WTC11 (cell line): ENCODE data around the gene TLE4. TPM values are rescaled to one million over a fixed set of nuclear protein-coding genes. Genes with fewer than 3 reads are reported as not detected.
"Not testable (repeated sequence)": the region's sequence is repeated elsewhere in the genome, so short reads cannot be mapped to it uniquely, and the experiment has no call there.

ENCODE experiments used
- ATAC-seq: fragments of 200-7000 bp; cut with Tn5 transposase; 2 replicates; pipeline ENCODE4 v1.10.0; 2021; ENCODE audit warnings: mild to moderate bottlenecking, moderate library complexity
- CTCF ChIA-PET: fragments of 300-600 bp; sonication (Branson Sonifier 250); formaldehyde crosslinking; loops from one replicate; lab custom pipeline; 2021; ENCODE audit warnings: antibody characterized with exemption; lab: Charles Lee
- POLR2A ChIA-PET: fragments of 350-600 bp; sonication (Branson Sonifier 250); formaldehyde crosslinking; loops from one replicate; lab custom pipeline; 2021; ENCODE audit warnings: antibody characterized with exemption; lab: Charles Lee
- DNase-seq: peaks from one replicate; pipeline ENCODE4 v3.0.0; 2021; ENCODE audit warnings: low spot score
- H3K27ac Mint-ChIP-seq: 2 replicates; pipeline ENCODE4 v1.8.0; 2021; ENCODE audit warnings: mixed read lengths
- H3K27me3 Mint-ChIP-seq: 2 replicates; pipeline ENCODE4 v1.8.0; 2021; ENCODE audit warnings: low read depth, mild to moderate bottlenecking, moderate library complexity, mixed read lengths
- H3K36me3 Mint-ChIP-seq: 2 replicates; pipeline ENCODE4 v1.8.0; 2021; ENCODE audit warnings: mixed read lengths
- H3K4me1 Mint-ChIP-seq: 2 replicates; pipeline ENCODE4 v1.8.0; 2022; ENCODE audit warnings: mixed read lengths
- H3K4me3 Mint-ChIP-seq: 2 replicates; pipeline ENCODE4 v1.8.0; 2021; ENCODE audit warnings: mild to moderate bottlenecking, moderate library complexity, mixed read lengths
- H3K9me3 Mint-ChIP-seq: 2 replicates; pipeline ENCODE4 v1.8.0; 2021; ENCODE audit warnings: mixed read lengths
- CBFB ChIP-seq: sonication (generic); formaldehyde crosslinking; IDR thresholded peaks from 2 replicates; pipeline ENCODE4 v1.8.1; 2022; ENCODE audit warnings: mild to moderate bottlenecking, low read depth, missing genetic modification reagents
- CREB1 ChIP-seq: sonication (generic); formaldehyde crosslinking; IDR thresholded peaks from 2 replicates; pipeline ENCODE4 v1.8.0; 2023; ENCODE audit warnings: mild to moderate bottlenecking, missing genetic modification reagents
- CREM ChIP-seq: sonication (generic); formaldehyde crosslinking; IDR thresholded peaks from 2 replicates; pipeline ENCODE4 v1.8.1; 2022; ENCODE audit warnings: mild to moderate bottlenecking, missing genetic modification reagents, moderate library complexity
- E2F1 ChIP-seq: sonication (generic); formaldehyde crosslinking; IDR thresholded peaks from 2 replicates; pipeline ENCODE4 v1.8.0; 2022; ENCODE audit warnings: mild to moderate bottlenecking, missing genetic modification reagents
- FOXK1 ChIP-seq: sonication (generic); formaldehyde crosslinking; IDR thresholded peaks from 2 replicates; pipeline ENCODE4 v1.8.0; 2022; ENCODE audit warnings: mild to moderate bottlenecking, moderate library complexity, missing genetic modification reagents
- GRHL2 ChIP-seq: fragments of 250-450 bp; sonication (Bioruptor Pico); IDR thresholded peaks from 2 replicates; pipeline ENCODE4 v1.8.0; 2022; ENCODE audit warnings: mild to moderate bottlenecking, moderate library complexity; ENCODE audit not compliant: insufficient replicate concordance, severe bottlenecking
- IRF1 ChIP-seq: sonication (generic); formaldehyde crosslinking; IDR thresholded peaks from 2 replicates; pipeline ENCODE4 v1.8.0; 2023; ENCODE audit warnings: missing genetic modification reagents
- MYBL2 ChIP-seq: sonication (generic); formaldehyde crosslinking; IDR thresholded peaks from 2 replicates; pipeline ENCODE4 v1.8.1; 2023; ENCODE audit warnings: mild to moderate bottlenecking, moderate library complexity, missing genetic modification reagents
- NFE2L1 ChIP-seq: sonication (generic); formaldehyde crosslinking; IDR thresholded peaks from 2 replicates; pipeline ENCODE4 v1.8.1; 2023; ENCODE audit warnings: missing genetic modification reagents
- NR3C1 ChIP-seq: sonication (generic); formaldehyde crosslinking; conservative IDR thresholded peaks from 2 replicates; pipeline ENCODE4 v1.8.1; 2023; ENCODE audit warnings: low read depth, mild to moderate bottlenecking, missing genetic modification reagents
- SMAD3 ChIP-seq: sonication (generic); formaldehyde crosslinking; IDR thresholded peaks from 2 replicates; pipeline ENCODE4 v1.8.0; 2022; ENCODE audit warnings: missing genetic modification reagents, mild to moderate bottlenecking, borderline replicate concordance
- SOX15 ChIP-seq: fragments of 250-450 bp; sonication (Bioruptor Pico); IDR thresholded peaks from 2 replicates; pipeline ENCODE4 v1.9.0; 2021; ENCODE audit warnings: mild to moderate bottlenecking
- TCF7 ChIP-seq: sonication (generic); formaldehyde crosslinking; IDR thresholded peaks from 2 replicates; pipeline ENCODE4 v1.8.0; 2022; ENCODE audit warnings: mild to moderate bottlenecking, low read depth, missing genetic modification reagents, moderate library complexity
- USF1 ChIP-seq: sonication (generic); formaldehyde crosslinking; IDR thresholded peaks from 2 replicates; pipeline ENCODE4 v1.8.0; 2022; ENCODE audit warnings: mild to moderate bottlenecking, missing genetic modification reagents
- ZMAT4 ChIP-seq: fragments of 250-450 bp; sonication (Bioruptor Pico); IDR thresholded peaks from 2 replicates; pipeline ENCODE4 v1.9.0; 2021; ENCODE audit warnings: mild to moderate bottlenecking
- ZNF425 ChIP-seq: fragments of 250-450 bp; sonication (Bioruptor Pico); conservative IDR thresholded peaks from 2 replicates; pipeline ENCODE4 v1.9.0; 2021; ENCODE audit warnings: mild to moderate bottlenecking
- total RNA-seq: library from RNA; stranded (reverse); gene quantifications from 3 replicates; pipeline ENCODE4 v1.2.3, GENCODE V29; 2021
- TF ChIP-seq, protein P1 (sequence below): sonication (generic); formaldehyde crosslinking; IDR thresholded peaks from 2 replicates; pipeline ENCODE4 v1.8.1; 2023; ENCODE audit warnings: mild to moderate bottlenecking, moderate library complexity, missing genetic modification reagents
- TF ChIP-seq, protein P2 (sequence below): sonication (generic); formaldehyde crosslinking; IDR thresholded peaks from 2 replicates; pipeline ENCODE4 v1.8.1; 2023; ENCODE audit warnings: mild to moderate bottlenecking, missing genetic modification reagents

Gene TLE4
- total RNA-seq, 1 experiment from 2014 or later: 48.1 TPM

DNA sequence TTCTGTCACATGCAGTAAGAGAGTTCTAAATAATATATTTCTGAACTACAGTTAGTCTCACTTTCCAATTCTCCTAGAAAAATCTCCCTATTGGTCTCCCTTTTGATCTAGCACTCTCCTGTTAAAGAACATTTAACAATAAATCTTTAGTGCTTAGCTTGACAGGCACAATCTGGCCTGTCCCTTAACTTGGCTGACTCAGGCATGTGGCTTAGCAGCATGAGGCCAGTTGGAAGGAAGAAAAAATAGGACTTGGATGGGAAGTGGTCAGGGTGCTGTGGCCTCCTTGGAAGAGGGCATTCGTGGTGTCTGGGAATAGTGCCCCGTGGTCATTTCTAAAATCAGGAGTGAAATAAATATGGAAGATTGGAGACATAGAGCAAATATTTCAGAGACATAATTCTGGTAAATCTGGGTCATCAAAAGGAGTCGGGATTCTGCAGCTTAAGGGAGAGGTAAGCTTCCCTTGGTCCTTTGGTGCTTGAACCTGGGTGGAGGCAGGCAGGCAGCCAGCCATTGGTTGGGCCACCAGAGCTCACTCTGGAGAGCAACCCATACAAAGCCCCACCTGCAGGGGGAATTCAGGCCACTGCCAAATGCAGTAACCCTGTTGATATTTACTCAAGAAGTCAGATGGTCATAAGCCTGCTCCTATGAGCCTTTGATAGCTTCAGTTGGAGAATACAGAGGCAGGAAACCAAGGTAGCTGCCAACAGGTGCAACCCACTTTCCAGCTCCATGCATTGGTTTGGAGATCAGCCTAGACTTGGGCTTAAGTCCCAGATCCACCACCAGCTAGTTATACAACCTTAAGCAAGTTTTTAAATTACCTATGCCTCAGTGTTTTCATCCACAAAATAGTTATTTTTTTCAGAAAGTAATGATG, 28.8 kb upstream of the TLE4 start:
- TF ChIP-seq GRHL2 (CRISPR knock-in tag) (no peak), NR3C1 (CRISPR knock-in tag) (no peak), E2F1 (CRISPR knock-in tag) (no peak), CREB1 (no peak), USF1 (CRISPR knock-in tag) (no peak), ZMAT4 (CRISPR knock-in tag) (no peak), SMAD3 (CRISPR knock-in tag) (no peak), ZNF425 (CRISPR knock-in tag) (no peak), TCF7 (CRISPR knock-in tag) (no peak), IRF1 (CRISPR knock-in tag) (no peak)
- TF ChIP-seq, protein P1, sequence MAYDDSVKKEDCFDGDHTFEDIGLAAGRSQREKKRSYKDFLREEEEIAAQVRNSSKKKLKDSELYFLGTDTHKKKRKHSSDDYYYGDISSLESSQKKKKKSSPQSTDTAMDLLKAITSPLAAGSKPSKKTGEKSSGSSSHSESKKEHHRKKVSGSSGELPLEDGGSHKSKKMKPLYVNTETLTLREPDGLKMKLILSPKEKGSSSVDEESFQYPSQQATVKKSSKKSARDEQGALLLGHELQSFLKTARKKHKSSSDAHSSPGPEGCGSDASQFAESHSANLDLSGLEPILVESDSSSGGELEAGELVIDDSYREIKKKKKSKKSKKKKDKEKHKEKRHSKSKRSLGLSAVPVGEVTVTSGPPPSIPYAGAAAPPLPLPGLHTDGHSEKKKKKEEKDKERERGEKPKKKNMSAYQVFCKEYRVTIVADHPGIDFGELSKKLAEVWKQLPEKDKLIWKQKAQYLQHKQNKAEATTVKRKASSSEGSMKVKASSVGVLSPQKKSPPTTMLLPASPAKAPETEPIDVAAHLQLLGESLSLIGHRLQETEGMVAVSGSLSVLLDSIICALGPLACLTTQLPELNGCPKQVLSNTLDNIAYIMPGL (CRISPR knock-in tag): no peak
- Mint-ChIP-seq H3K4me3 (no peak overlapping the region), H3K27me3 (no peaks in the 10 kb centered on the region; the same call in 1 of the 2 replicates), H3K9me3 (peaks cover 21% of the 10 kb centered on the region), H3K4me1 (no peaks in the 10 kb centered on the region), H3K36me3 (no peaks in the 10 kb centered on the region), H3K27ac (no peak overlapping the region)
- ChIA-PET POLR2A (no interaction called here), CTCF (interaction anchor here (0.8 to 0.9 kb wide), 2 partner anchors 25 to 215 kb away, joined by 3 to 4 read pairs; no protein-coding TSS in a partner anchor)
- DNase-seq: no peak
- peak; percentile 64 for ATAC-seq

GRCh38 chr9:79544375-79544774, 27.4 kb upstream of the TLE4 start:
- H3K4me1 Mint-ChIP-seq, CTCF ChIA-PET, DNase-seq, H3K27ac Mint-ChIP-seq, H3K36me3 Mint-ChIP-seq, ATAC-seq, H3K4me3 Mint-ChIP-seq, H3K27me3 Mint-ChIP-seq, POLR2A ChIA-PET: not testable (repeated sequence)
- peaks cover 18% of the 10 kb centered on the region for H3K9me3 Mint-ChIP-seq

GRCh38 chr9:79551586-79551985, 20.2 kb upstream of the TLE4 start:
- ChIA-PET POLR2A (no interaction called here), CTCF (interaction anchor here (1.0 kb wide), 1 partner anchor 16 kb away, joined by 3 read pairs; no protein-coding TSS in a partner anchor)
- peaks cover 4% of the 10 kb centered on the region; the same call in 1 of the 2 replicates for H3K4me1 Mint-ChIP-seq
- TF ChIP-seq CBFB (CRISPR knock-in tag) (no peak), SMAD3 (CRISPR knock-in tag) (no peak), NFE2L1 (CRISPR knock-in tag) (no peak), MYBL2 (no peak), CREM (CRISPR knock-in tag) (no peak), FOXK1 (CRISPR knock-in tag) (no peak), SOX15 (CRISPR knock-in tag) (no peak)
- TF ChIP-seq, protein P2, sequence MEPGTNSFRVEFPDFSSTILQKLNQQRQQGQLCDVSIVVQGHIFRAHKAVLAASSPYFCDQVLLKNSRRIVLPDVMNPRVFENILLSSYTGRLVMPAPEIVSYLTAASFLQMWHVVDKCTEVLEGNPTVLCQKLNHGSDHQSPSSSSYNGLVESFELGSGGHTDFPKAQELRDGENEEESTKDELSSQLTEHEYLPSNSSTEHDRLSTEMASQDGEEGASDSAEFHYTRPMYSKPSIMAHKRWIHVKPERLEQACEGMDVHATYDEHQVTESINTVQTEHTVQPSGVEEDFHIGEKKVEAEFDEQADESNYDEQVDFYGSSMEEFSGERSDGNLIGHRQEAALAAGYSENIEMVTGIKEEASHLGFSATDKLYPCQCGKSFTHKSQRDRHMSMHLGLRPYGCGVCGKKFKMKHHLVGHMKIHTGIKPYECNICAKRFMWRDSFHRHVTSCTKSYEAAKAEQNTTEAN: no peak
- ATAC-seq: no peak
- H3K4me3 Mint-ChIP-seq: no peak overlapping the region
- no peak overlapping the region for H3K27ac Mint-ChIP-seq
- H3K36me3 Mint-ChIP-seq: no peaks in the 10 kb centered on the region
- peaks cover 3% of the 10 kb centered on the region for H3K9me3 Mint-ChIP-seq
- no peaks in the 10 kb centered on the region for H3K27me3 Mint-ChIP-seq
- no peak for DNase-seq
